Ovary (tissue), 3 donors: Measurements from ENCODE around the gene DPEP3.

Experiments used
- CTCF ChIP-seq, 3 donors: fragments of 450-650 bp in 2 of 3; fragments of 200-600 bp in 1 of 3; IDR thresholded peaks; one replicate each; pipeline versions ENCODE4 v1.5.1 to v1.8.0; 2016 to 2022; ENCODE audit warnings: antibody characterized with exemption in 3 of 3, mild to moderate bottlenecking in 1 of 3
- POLR2A ChIP-seq: fragments of 450-650 bp; IDR thresholded peaks from one replicate; pipeline ENCODE4 v1.6.1; 2017; ENCODE audit warnings: antibody characterized with exemption, mild to moderate bottlenecking, moderate library complexity
- donor health status: DM: no; HTN: no; CAD: no.

- TF ChIP-seq CTCF (IDR thresholded peaks at IDR 0.05) (no peak), POLR2A (no peak)
Observed at GRCh38 chr16:67945392-67945933, 34.8 kb downstream of the DPEP3 start.
